CD4-positive, alpha-beta memory T cell (primary cell): ENCODE results near the gene DRD2. TPM values are rescaled to one million over a fixed set of nuclear protein-coding genes. Genes with fewer than 3 reads are reported as not detected.

Experiments
- CTCF ChIA-PET: fragments of 350-600 bp; sonication (Branson Sonifier 250); formaldehyde crosslinking; loops from one replicate; lab custom pipeline; 2021; ENCODE audit warnings: inconsistent platforms; ENCODE audit not compliant: partially characterized antibody; lab: Charles Lee
- POLR2A ChIA-PET: fragments of 350-600 bp; sonication (Branson Sonifier 250); formaldehyde crosslinking; loops from one replicate; lab custom pipeline; 2021; ENCODE audit not compliant: partially characterized antibody; lab: Charles Lee
- DNase-seq, 5 donors: peaks; one replicate each; pipeline versions ENCODE4 v3.0.0 to v3.0.0-alpha.2; 2020 to 2022; ENCODE audit warnings: mixed read lengths in 1 of 5
- H3K27ac ChIP-seq: one replicate; pipeline ENCODE4 v1.7.0; 2013; ENCODE audit warnings: low read depth, low read length
- H3K27me3 ChIP-seq: 2 replicates; pipeline ENCODE4 v1.7.0; 2013; ENCODE audit warnings: mild to moderate bottlenecking, low read length, moderate library complexity; ENCODE audit not compliant: insufficient read depth
- H3K36me3 ChIP-seq: 2 replicates; pipeline ENCODE4 v1.7.0; 2013; ENCODE audit warnings: mild to moderate bottlenecking, low read length, moderate library complexity; ENCODE audit not compliant: insufficient read depth
- H3K4me1 ChIP-seq: 2 replicates; pipeline ENCODE4 v1.7.0; 2013; ENCODE audit warnings: mild to moderate bottlenecking, low read length, moderate library complexity; ENCODE audit not compliant: insufficient read depth
- H3K4me3 ChIP-seq, 2 donors: one replicate each; pipeline ENCODE4 v1.7.0; 2013; ENCODE audit warnings: low read length in 2 of 2, mild to moderate bottlenecking in 1 of 2
- H3K9me3 ChIP-seq, 2 donors: one replicate each; pipeline ENCODE4 v1.7.0; 2013; ENCODE audit warnings: low read length in 2 of 2, control low read depth in 1 of 2; ENCODE audit not compliant: control insufficient read depth in 1 of 2
- H3K27ac Mint-ChIP-seq, 7 donors: one replicate each; pipeline ENCODE4 v1.8.0; 2020 to 2021; ENCODE audit warnings: mixed read lengths in 7 of 7, mild to moderate bottlenecking in 6 of 7, inconsistent platforms in 3 of 7, moderate library complexity in 3 of 7
- H3K27me3 Mint-ChIP-seq, 2 donors: one replicate each; pipeline ENCODE4 v1.8.0; 2020 to 2021; ENCODE audit warnings: mixed read lengths in 2 of 2
- H3K36me3 Mint-ChIP-seq, 2 donors: one replicate each; pipeline ENCODE4 v1.8.0; 2020 to 2021; ENCODE audit warnings: mixed read lengths in 2 of 2, inconsistent platforms in 1 of 2, mild to moderate bottlenecking in 1 of 2
- H3K4me1 Mint-ChIP-seq, 4 donors: one replicate each; pipeline ENCODE4 v1.8.0; 2020 to 2021; ENCODE audit warnings: mixed read lengths in 4 of 4, mild to moderate bottlenecking in 1 of 4
- H3K4me3 Mint-ChIP-seq, 8 donors: one replicate each; pipeline ENCODE4 v1.8.0; 2020 to 2021; ENCODE audit warnings: mixed read lengths in 8 of 8, mild to moderate bottlenecking in 7 of 8, moderate library complexity in 6 of 8, inconsistent platforms in 3 of 8
- H3K9me3 Mint-ChIP-seq, 8 donors: one replicate each; pipeline ENCODE4 v1.8.0; 2020 to 2021; ENCODE audit warnings: mixed read lengths in 8 of 8, mild to moderate bottlenecking in 5 of 8, inconsistent platforms in 3 of 8, moderate library complexity in 1 of 8
- intact Hi-C: fragments of 100-400 bp; cut with micrococcal nuclease; formaldehyde crosslinking; loops from one replicate; pipeline ENCODE4 v1.15.1; 2023
- polyA plus RNA-seq, 2 donors: library from polyadenylated mRNA; unstranded; fragments of 300-500 nt; fragmentation: Illumina TruSeq; gene quantifications; one replicate each; pipeline ENCODE4 v1.2.3, GENCODE V29; 2021
- total RNA-seq, 2 experiments: library from RNA; stranded (reverse); gene quantifications; one replicate each; pipeline ENCODE4 v1.2.3, GENCODE V29; 2021

Gene DRD2
- total and polyA plus RNA-seq, 4 experiments from 2014 or later, result not detected

DNA sequence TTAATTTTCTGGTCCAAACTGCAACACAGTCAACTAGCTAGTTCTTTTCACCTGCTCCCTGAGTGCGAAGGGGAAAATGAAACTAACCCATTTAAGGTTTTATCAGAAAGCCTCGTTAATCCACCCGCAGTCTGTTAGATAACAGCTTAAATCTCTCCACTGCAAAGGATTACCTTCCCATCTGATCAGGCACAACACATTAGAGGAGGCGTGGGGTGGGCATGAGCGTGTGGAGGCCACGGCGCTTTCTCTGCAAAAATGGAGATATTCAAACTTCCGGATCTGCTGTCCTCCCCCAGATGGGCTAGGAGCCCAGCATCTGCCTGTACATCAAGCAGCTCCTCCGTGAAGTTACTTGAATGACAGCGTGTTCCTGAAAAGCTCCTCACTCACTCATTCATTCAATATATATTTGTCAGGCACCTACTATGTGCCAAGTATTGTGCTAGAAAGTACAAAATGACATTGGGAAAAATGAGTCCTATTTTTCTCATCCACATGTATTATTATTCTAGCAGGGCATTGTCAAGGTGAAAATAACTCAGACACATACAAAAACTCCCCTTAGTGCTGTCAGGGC, 101.1 kb downstream of the DRD2 start:
- Histone ChIP-seq H3K27ac (no peak overlapping the region), H3K4me1 (no peaks in the 10 kb centered on the region), H3K4me3 (no peak overlapping the region), H3K27me3 (no peaks in the 10 kb centered on the region), H3K36me3 (no peaks in the 10 kb centered on the region), H3K9me3 (no peaks in the 10 kb centered on the region)
- ChIA-PET POLR2A (no interaction called here), CTCF (no interaction called here)
- no peak overlapping the region for H3K4me3 Mint-ChIP-seq
- no peaks in the 10 kb centered on the region for H3K9me3 Mint-ChIP-seq
- H3K27ac Mint-ChIP-seq, result no peak overlapping the region
- peaks cover 34 to 54% of the 10 kb centered on the region in 2 donors for H3K36me3 Mint-ChIP-seq
- no peaks in the 10 kb centered on the region for H3K27me3 Mint-ChIP-seq
- no peak for DNase-seq
- intact Hi-C loops, result no loop called here
- H3K4me1 Mint-ChIP-seq, result no peaks in the 10 kb centered on the region

DNA sequence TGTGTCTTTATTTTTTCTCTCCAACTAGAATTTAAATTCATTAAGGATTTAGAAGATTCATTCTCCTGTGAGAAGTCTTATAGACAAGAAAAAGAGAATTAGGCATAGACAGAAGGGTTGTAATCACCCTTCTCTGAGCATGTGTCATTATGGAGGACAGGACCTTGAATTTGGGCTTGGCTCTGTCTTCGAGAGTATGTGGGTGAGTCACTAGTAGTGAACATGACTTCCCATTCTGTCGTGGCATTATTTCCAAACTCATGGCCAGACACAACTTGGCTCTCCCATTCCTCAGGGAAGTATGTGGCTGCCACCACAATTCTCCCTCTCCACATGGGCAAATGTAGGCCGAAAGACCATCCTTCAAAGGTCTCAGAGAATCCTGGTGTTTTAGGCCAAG, 101.9 kb downstream of the DRD2 start:
- H3K27ac Mint-ChIP-seq, result peak overlapping the region in 1 of 7 donors; percentile 15
- no peaks in the 10 kb centered on the region for H3K4me1 Mint-ChIP-seq
- ChIA-PET POLR2A (no interaction called here), CTCF (no interaction called here)
- no peak overlapping the region for H3K4me3 ChIP-seq
- no peak for DNase-seq
- H3K4me1 ChIP-seq, result no peaks in the 10 kb centered on the region
- H3K4me3 Mint-ChIP-seq, result no peak overlapping the region
- H3K9me3 Mint-ChIP-seq, result no peaks in the 10 kb centered on the region
- H3K36me3 Mint-ChIP-seq, result peaks cover 37 to 54% of the 10 kb centered on the region in 2 donors
- intact Hi-C loops, result no loop called here
- H3K9me3 ChIP-seq, result no peaks in the 10 kb centered on the region
- H3K27me3 ChIP-seq, result no peaks in the 10 kb centered on the region
- peaks cover 6% of the 10 kb centered on the region for H3K36me3 ChIP-seq
- H3K27me3 Mint-ChIP-seq, result no peaks in the 10 kb centered on the region
- H3K27ac ChIP-seq, result no peak overlapping the region

DNA sequence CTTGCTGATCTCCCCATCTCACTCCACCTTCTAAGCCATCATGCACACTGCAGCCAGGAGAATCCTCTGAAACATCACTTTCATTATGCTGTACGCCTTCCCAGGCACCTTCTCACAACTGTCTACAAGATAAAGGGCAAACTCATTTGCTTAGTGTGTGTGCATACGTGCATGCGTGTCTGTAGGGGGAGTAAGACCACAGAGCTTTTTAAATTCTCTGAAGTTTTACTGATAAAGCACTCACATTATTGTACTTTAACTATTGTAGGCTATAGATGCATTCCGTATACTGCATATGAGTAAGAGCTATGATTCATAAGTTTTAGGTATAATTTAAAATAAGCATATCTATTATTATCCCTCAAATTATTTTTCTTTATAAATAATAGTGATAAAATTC, 102.9 kb downstream of the DRD2 start:
- intact Hi-C loops, result no loop called here
- H3K27ac Mint-ChIP-seq, result no peak overlapping the region
- ChIA-PET POLR2A (no interaction called here), CTCF (no interaction called here)
- Histone ChIP-seq H3K36me3 (peaks cover 15% of the 10 kb centered on the region), H3K9me3 (no peaks in the 10 kb centered on the region), H3K4me1 (no peaks in the 10 kb centered on the region), H3K27ac (no peak overlapping the region), H3K27me3 (no peaks in the 10 kb centered on the region), H3K4me3 (no peak overlapping the region)
- peaks cover 45 to 50% of the 10 kb centered on the region in 2 donors for H3K36me3 Mint-ChIP-seq
- no peaks in the 10 kb centered on the region for H3K4me1 Mint-ChIP-seq
- no peak for DNase-seq
- no peaks in the 10 kb centered on the region for H3K9me3 Mint-ChIP-seq
- no peaks in the 10 kb centered on the region for H3K27me3 Mint-ChIP-seq
- no peak overlapping the region for H3K4me3 Mint-ChIP-seq

DNA sequence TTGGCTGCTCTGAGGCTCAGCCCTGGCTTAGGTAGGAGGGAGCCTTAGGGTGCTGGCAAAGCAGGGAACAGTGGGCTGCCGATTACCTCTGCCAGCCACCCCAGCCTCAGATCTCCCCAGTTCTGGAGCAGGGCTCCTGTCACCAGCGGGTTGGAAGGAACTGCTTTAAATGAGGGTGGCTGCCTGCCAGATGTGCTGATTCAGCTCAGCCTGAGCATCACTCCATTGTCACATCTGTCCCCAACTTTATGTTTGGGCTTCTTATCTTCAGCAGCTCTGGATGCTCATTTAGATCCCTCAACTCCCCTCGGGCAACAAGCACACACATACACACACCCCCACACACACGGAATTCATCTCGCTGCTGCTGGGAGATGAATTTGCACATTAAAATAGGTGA, 104.6 kb downstream of the DRD2 start:
- H3K4me3 ChIP-seq, result no peak overlapping the region
- peaks cover 15% of the 10 kb centered on the region for H3K36me3 ChIP-seq
- Mint-ChIP-seq H3K4me3 (no peak overlapping the region), H3K4me1 (peaks cover 7 to 12% (median 9%) of the 10 kb centered on the region in 4 donors), H3K9me3 (no peaks in the 10 kb centered on the region), H3K27ac (no peak overlapping the region), H3K36me3 (peaks cover 53 to 65% of the 10 kb centered on the region in 2 donors), H3K27me3 (no peaks in the 10 kb centered on the region)
- DNase-seq, result no peak
- peaks cover 6% of the 10 kb centered on the region for H3K4me1 ChIP-seq
- H3K27me3 ChIP-seq, result no peaks in the 10 kb centered on the region
- ChIA-PET POLR2A (no interaction called here), CTCF (no interaction called here)
- no peaks in the 10 kb centered on the region for H3K9me3 ChIP-seq
- H3K27ac ChIP-seq, result no peak overlapping the region
- intact Hi-C loops, result no loop called here

DNA sequence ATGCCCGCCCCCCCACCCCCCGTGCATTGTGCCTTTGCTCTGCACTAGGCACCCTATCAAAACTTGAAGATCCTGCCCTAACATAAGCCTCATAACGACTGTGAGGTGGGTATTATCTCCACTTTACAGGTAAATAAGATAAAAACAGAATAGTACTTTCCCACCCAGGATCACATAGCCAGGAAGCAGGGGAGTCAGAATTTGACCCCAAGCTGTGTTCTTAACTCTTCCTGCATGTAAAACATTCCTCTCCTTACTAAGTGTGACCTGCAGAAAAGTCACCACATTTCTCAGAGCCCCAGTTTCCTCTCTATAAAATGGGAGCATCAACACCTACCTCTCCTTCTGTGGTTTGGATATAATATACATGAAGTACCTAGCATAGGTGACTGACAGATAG, 105.8 kb downstream of the DRD2 start:
- peaks cover 19% of the 10 kb centered on the region for H3K36me3 ChIP-seq
- no peaks in the 10 kb centered on the region for H3K9me3 ChIP-seq
- Mint-ChIP-seq H3K4me1 (peaks cover 10 to 18% (median 12%) of the 10 kb centered on the region in 4 donors), H3K27me3 (no peaks in the 10 kb centered on the region), H3K27ac (peak overlapping the region in 1 of 7 donors; percentile 72), H3K4me3 (no peak overlapping the region), H3K9me3 (no peaks in the 10 kb centered on the region), H3K36me3 (peaks cover 61 to 70% of the 10 kb centered on the region in 2 donors)
- DNase-seq, result no peak
- no peak overlapping the region for H3K4me3 ChIP-seq
- POLR2A ChIA-PET, result no interaction called here
- no peaks in the 10 kb centered on the region for H3K27me3 ChIP-seq
- peaks cover 11% of the 10 kb centered on the region for H3K4me1 ChIP-seq
- no peak overlapping the region for H3K27ac ChIP-seq
- intact Hi-C loops, result no loop called here
- CTCF ChIA-PET, result no interaction called here

DNA sequence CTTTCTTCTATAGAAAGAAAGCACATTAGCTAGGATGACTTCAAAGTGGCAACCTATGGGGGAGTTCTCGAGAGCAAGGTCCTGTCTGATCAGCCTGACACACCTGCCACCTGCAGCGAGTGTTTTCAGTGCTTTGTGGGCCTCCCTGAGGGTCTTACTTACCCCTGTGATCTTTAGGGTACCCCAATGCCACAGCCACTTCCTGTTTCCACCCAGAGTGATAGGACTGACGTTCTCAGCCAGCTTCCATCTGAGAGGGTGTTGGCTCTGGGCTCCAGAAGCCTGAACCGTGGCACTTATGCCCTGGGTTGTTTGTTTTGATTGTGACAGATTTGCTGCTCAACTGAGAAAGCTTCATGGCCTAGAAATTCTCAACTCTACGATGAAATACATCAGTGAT, 109.3 kb downstream of the DRD2 start:
- H3K36me3 Mint-ChIP-seq, result peaks cover 72% of the 10 kb centered on the region in 2 donors
- DNase-seq, result peak in 1 of 5 donors; percentile 4
- peaks cover 15 to 28% (median 21%) of the 10 kb centered on the region in 4 donors for H3K4me1 Mint-ChIP-seq
- no peak overlapping the region for H3K4me3 ChIP-seq
- intact Hi-C loops, result no loop called here
- ChIA-PET POLR2A (no interaction called here), CTCF (no interaction called here)
- peaks cover 42% of the 10 kb centered on the region for H3K36me3 ChIP-seq
- no peak overlapping the region for H3K27ac ChIP-seq
- H3K9me3 Mint-ChIP-seq, result no peaks in the 10 kb centered on the region
- H3K27me3 Mint-ChIP-seq, result no peaks in the 10 kb centered on the region
- no peaks in the 10 kb centered on the region for H3K9me3 ChIP-seq
- H3K4me3 Mint-ChIP-seq, result no peak overlapping the region
- H3K27ac Mint-ChIP-seq, result peak overlapping the region; percentile 12 to 85 (median 63)
- H3K27me3 ChIP-seq, result no peaks in the 10 kb centered on the region
- peaks cover 11% of the 10 kb centered on the region for H3K4me1 ChIP-seq

DNA sequence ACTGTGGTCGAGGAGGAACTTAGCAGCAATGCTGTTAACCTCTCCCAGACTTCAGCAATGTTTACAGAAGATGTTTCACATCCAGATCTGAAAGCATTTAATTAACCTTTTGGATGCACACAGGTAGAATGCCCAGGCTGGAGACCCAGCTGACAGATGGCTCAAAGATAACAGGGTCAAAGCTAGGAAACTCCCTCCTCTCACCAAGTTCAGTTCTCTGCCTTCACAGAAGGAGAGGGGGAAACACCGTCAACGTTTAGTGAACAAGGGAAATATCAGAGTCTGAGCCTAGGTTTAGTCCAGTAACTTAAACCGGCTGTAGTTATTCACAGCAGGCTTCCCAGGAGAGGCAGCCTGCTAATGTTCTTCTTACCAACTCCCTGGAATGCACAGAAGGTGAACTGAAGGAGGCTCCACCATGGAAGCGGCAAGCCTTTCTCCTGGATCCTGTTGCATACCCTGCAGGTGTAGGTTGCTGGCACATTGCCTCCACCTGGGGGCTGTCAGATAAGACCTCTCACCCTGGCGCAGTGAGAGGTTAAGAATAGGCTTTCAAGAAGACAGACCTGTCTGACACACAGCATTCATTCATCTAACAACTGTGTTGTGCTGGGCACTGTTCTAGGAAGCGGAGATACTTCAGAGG, 111.1 kb downstream of the DRD2 start:
- peaks cover 57% of the 10 kb centered on the region for H3K36me3 ChIP-seq
- H3K4me1 Mint-ChIP-seq, result peaks cover 15 to 28% (median 21%) of the 10 kb centered on the region in 4 donors
- H3K27ac ChIP-seq, result no peak overlapping the region
- H3K4me3 ChIP-seq, result no peak overlapping the region
- intact Hi-C loops, result no loop called here
- H3K27ac Mint-ChIP-seq, result peak overlapping the region in 2 of 7 donors; percentile 26 to 42
- peaks cover 74 to 78% of the 10 kb centered on the region in 2 donors for H3K36me3 Mint-ChIP-seq
- peaks cover 11% of the 10 kb centered on the region for H3K4me1 ChIP-seq
- POLR2A ChIA-PET, result no interaction called here
- no peak for DNase-seq
- no peaks in the 10 kb centered on the region for H3K27me3 ChIP-seq
- H3K9me3 ChIP-seq, result no peaks in the 10 kb centered on the region
- H3K27me3 Mint-ChIP-seq, result no peaks in the 10 kb centered on the region
- CTCF ChIA-PET, result no interaction called here
- no peaks in the 10 kb centered on the region for H3K9me3 Mint-ChIP-seq
- H3K4me3 Mint-ChIP-seq, result no peak overlapping the region
